H1 (cell line): ENCODE measurements around the gene SHROOM3. TPM values are rescaled to one million over a fixed set of nuclear protein-coding genes. Genes with fewer than 3 reads are reported as not detected.

Experiments used
- CTCF ChIA-PET: fragments of 300-600 bp; sonication (Branson Sonifier 250); formaldehyde crosslinking; loops from one replicate; lab custom pipeline; 2021; ENCODE audit not compliant: partially characterized antibody; lab: Charles Lee
- POLR2A ChIA-PET: fragments of 300-600 bp; sonication (Branson Sonifier 250); formaldehyde crosslinking; loops from one replicate; lab custom pipeline; 2021; ENCODE audit warnings: inconsistent platforms; ENCODE audit not compliant: partially characterized antibody; lab: Charles Lee
- DNase-seq, 2 experiments: peaks; one replicate each; pipeline versions ENCODE4 v3.0.0 to v3.0.0-alpha.2; 2010 to 2022; ENCODE audit warnings: low spot score in 2 of 2, low read depth in 1 of 2, mixed read lengths in 1 of 2
- FAIRE-seq: peaks from 2 replicates; lab custom pipeline; 2011; peaks lifted over from hg19 to GRCh38; lab: Jason Lieb, UNC
- H2AFZ ChIP-seq: 2 replicates; pipeline ENCODE4 v1.8.1; 2012; ENCODE audit warnings: low read length, inconsistent platforms
- H2AK5ac ChIP-seq: 2 replicates; pipeline ENCODE4 v1.6.1; 2013; ENCODE audit warnings: low read depth, low read length
- H2BK120ac ChIP-seq: replicated peaks from 2 replicates; pipeline ENCODE3; 2013; ENCODE audit warnings: low read depth, low read length, inconsistent platforms
- H2BK12ac ChIP-seq: 2 replicates; pipeline ENCODE4 v1.6.1; 2013; ENCODE audit warnings: low read depth, low read length
- H2BK15ac ChIP-seq: 2 replicates; pipeline ENCODE4 v1.6.1; 2013; ENCODE audit warnings: low read length
- H2BK20ac ChIP-seq: 2 replicates; pipeline ENCODE4 v1.6.1; 2013; ENCODE audit warnings: low read length
- H2BK5ac ChIP-seq: 2 replicates; pipeline ENCODE4 v1.6.1; 2013; ENCODE audit warnings: low read depth, low read length
- H3K14ac ChIP-seq: 2 replicates; pipeline ENCODE4 v1.6.1; 2013; ENCODE audit warnings: inconsistent platforms; ENCODE audit not compliant: insufficient read length
- H3K18ac ChIP-seq: 2 replicates; pipeline ENCODE4 v1.6.1; 2013; ENCODE audit warnings: low read length; ENCODE audit errors: extremely low read depth
- H3K23ac ChIP-seq: 2 replicates; pipeline ENCODE4 v1.6.1; 2013; ENCODE audit warnings: inconsistent platforms; ENCODE audit not compliant: insufficient read length
- H3K23me2 ChIP-seq: 2 replicates; pipeline ENCODE4 v1.6.1; 2013; ENCODE audit warnings: low read depth, low read length
- H3K27ac ChIP-seq: 2 replicates; pipeline ENCODE4 v1.6.1; 2011; ENCODE audit warnings: low read depth, low read length, inconsistent platforms
- H3K27me3 ChIP-seq, 4 experiments: replicated peaks in 1 of 4; 1 replicate in 1 of 4; 2 replicates in 3 of 4; pipeline versions ENCODE4 v1.6.1 to v1.8.1; 2011 to 2013; ENCODE audit warnings: low read length in 3 of 4, mild to moderate bottlenecking in 3 of 4, inconsistent platforms in 2 of 4, mixed read lengths in 2 of 4, moderate library complexity in 1 of 4; ENCODE audit not compliant: control insufficient read depth in 3 of 4, insufficient read depth in 3 of 4; ENCODE audit errors: extremely low read depth in 1 of 4
- H3K36me3 ChIP-seq, 4 experiments: 2 replicates each; pipeline versions ENCODE4 v1.6.1 to v1.8.1; 2011 to 2013; ENCODE audit warnings: mild to moderate bottlenecking in 4 of 4, low read length in 3 of 4, moderate library complexity in 2 of 4, control low read depth in 1 of 4, inconsistent platforms in 1 of 4; ENCODE audit not compliant: insufficient read depth in 4 of 4, control insufficient read depth in 2 of 4
- H3K4ac ChIP-seq: replicated peaks from 2 replicates; pipeline ENCODE3; 2013; ENCODE audit warnings: low read length, low read depth, mixed read lengths, inconsistent platforms; ENCODE audit not compliant: insufficient read length
- H3K4me1 ChIP-seq, 4 experiments: replicated peaks in 1 of 4; 1 replicate in 1 of 4; 2 replicates in 3 of 4; pipeline versions ENCODE4 v1.6.1 to v1.8.1; 2011 to 2013; ENCODE audit warnings: low read length in 3 of 4, inconsistent platforms in 2 of 4, mixed read lengths in 1 of 4; ENCODE audit not compliant: insufficient read depth in 4 of 4, control insufficient read depth in 3 of 4
- H3K4me2 ChIP-seq, 2 experiments: 2 replicates each; pipeline versions ENCODE4 v1.6.1 to v1.8.1; 2011 to 2013; ENCODE audit warnings: low read depth in 2 of 2, low read length in 2 of 2, control low read depth in 1 of 2, inconsistent platforms in 1 of 2, mild to moderate bottlenecking in 1 of 2; ENCODE audit not compliant: insufficient read depth in 1 of 2
- H3K4me3 ChIP-seq, 4 experiments: fragments of 200-600, 300-600 bp in 1 of 4; sonication (generic), shearing (Covaris generic), sonication (Bioruptor Twin) in 1 of 4; 2 replicates each; pipeline versions ENCODE4 v1.5.1 to v1.8.1; 2011 to 2016; ENCODE audit warnings: low read length in 4 of 4, low read depth in 3 of 4, control low read depth in 2 of 4, inconsistent platforms in 2 of 4, mild to moderate bottlenecking in 2 of 4, mixed read lengths in 1 of 4, moderate library complexity in 1 of 4; ENCODE audit not compliant: insufficient read depth in 2 of 4; ENCODE audit errors: extremely low read depth in 1 of 4
- H3K56ac ChIP-seq: replicated peaks from 2 replicates; pipeline ENCODE3; 2013; ENCODE audit warnings: low read depth, mild to moderate bottlenecking, mixed read lengths, low read length, inconsistent platforms; ENCODE audit not compliant: insufficient read length
- H3K79me1 ChIP-seq: 2 replicates; pipeline ENCODE4 v1.6.1; 2013; ENCODE audit warnings: low read depth, low read length, control low read depth
- H3K79me2 ChIP-seq, 2 experiments: 2 replicates each; pipeline versions ENCODE4 v1.6.1 to v1.8.1; 2012 to 2013; ENCODE audit warnings: low read length in 2 of 2, mild to moderate bottlenecking in 2 of 2, inconsistent platforms in 1 of 2; ENCODE audit not compliant: insufficient read depth in 2 of 2, control insufficient read depth in 1 of 2
- H3K9ac ChIP-seq, 4 experiments: replicated peaks in 1 of 4; 1 replicate in 1 of 4; 2 replicates in 3 of 4; pipeline versions ENCODE4 v1.6.1 to v1.8.1; 2011 to 2013; ENCODE audit warnings: low read depth in 3 of 4, low read length in 3 of 4, control low read depth in 2 of 4, mild to moderate bottlenecking in 2 of 4, moderate library complexity in 2 of 4, inconsistent platforms in 1 of 4; ENCODE audit errors: extremely low read depth in 1 of 4
- H3K9me3 ChIP-seq, 2 experiments: 2 replicates each; pipeline versions ENCODE4 v1.6.1 to v1.8.1; 2012 to 2013; ENCODE audit warnings: mild to moderate bottlenecking in 2 of 2, moderate library complexity in 2 of 2, control low read depth in 1 of 2, inconsistent platforms in 1 of 2, low read depth in 1 of 2, low read length in 1 of 2, mixed read lengths in 1 of 2; ENCODE audit not compliant: insufficient read depth in 2 of 2
- H4K20me1 ChIP-seq, 2 experiments: replicated peaks in 1 of 2; 2 replicates each; pipeline versions ENCODE3 to v1.8.1; 2011 to 2013; ENCODE audit warnings: inconsistent platforms in 2 of 2, low read length in 2 of 2, mild to moderate bottlenecking in 1 of 2; ENCODE audit not compliant: insufficient read depth in 2 of 2, control insufficient read depth in 1 of 2
- H4K5ac ChIP-seq: 2 replicates; pipeline ENCODE4 v1.6.1; 2013; ENCODE audit warnings: low read length, low read depth, mixed read lengths, inconsistent platforms; ENCODE audit not compliant: insufficient read length
- H4K8ac ChIP-seq: 2 replicates; pipeline ENCODE4 v1.8.0; 2013; ENCODE audit warnings: mild to moderate bottlenecking, moderate library complexity, low read length, inconsistent platforms; ENCODE audit not compliant: insufficient read depth; ENCODE audit errors: extremely low read depth
- H4K91ac ChIP-seq: replicated peaks from 2 replicates; pipeline ENCODE3; 2013; ENCODE audit warnings: low read length, mixed read lengths, inconsistent platforms; ENCODE audit not compliant: insufficient read length
- CHD2 ChIP-seq: IDR thresholded peaks from 2 replicates; pipeline ENCODE4 v1.6.1; 2012; ENCODE audit warnings: low read length, improper control_type of control experiment
- EGR1 ChIP-seq: IDR thresholded peaks from 2 replicates; pipeline ENCODE4 v1.6.1; 2011; ENCODE audit warnings: low read depth, low read length, borderline replicate concordance
- EZH2 ChIP-seq: fragments of 200-600 bp; sonication (generic); IDR thresholded peaks from 2 replicates; pipeline ENCODE4 v1.7.1; 2012; ENCODE audit warnings: low read depth, mild to moderate bottlenecking, moderate library complexity, low read length, inconsistent platforms; ENCODE audit not compliant: severe bottlenecking
- MAFK ChIP-seq: IDR thresholded peaks from 2 replicates; pipeline ENCODE4 v1.6.1; 2012; ENCODE audit warnings: low read depth, mild to moderate bottlenecking, improper control_type of control experiment, low read length
- POU5F1 ChIP-seq: IDR thresholded peaks from 2 replicates; pipeline ENCODE4 v1.6.1; 2011; ENCODE audit warnings: low read depth, mild to moderate bottlenecking, low read length, moderate library complexity
- YY1 ChIP-seq: IDR thresholded peaks from 2 replicates; pipeline ENCODE4 v1.6.1; 2011; ENCODE audit warnings: low read depth, mild to moderate bottlenecking, low read length
- ZNF274 ChIP-seq: IDR thresholded peaks from 2 replicates; pipeline ENCODE4 v1.7.0; 2012; ENCODE audit warnings: low read length, borderline replicate concordance; ENCODE audit errors: extremely low read depth
- WGBS, 2 experiments: shearing (Covaris generic) in 1 of 2; methylation state at CpG; one replicate each; pipeline versions ENCODE4 v1.1.6 to v1.1.7; 2013 to 2015; ENCODE audit warnings: low lambda C conversion rate in 2 of 2, mixed read lengths in 2 of 2, inconsistent platforms in 1 of 2, low coverage in 1 of 2, missing lambda C conversion rate in 1 of 2; ENCODE audit not compliant: insufficient replicate concordance in 2 of 2, insufficient coverage in 1 of 2, insufficient read length in 1 of 2; ENCODE audit errors: extremely low coverage in 1 of 2, missing lambda C conversion rate in 1 of 2; 5-methylcytosine and 5-hydroxymethylcytosine counted together
- polyA plus RNA-seq, 7 experiments: library from polyadenylated mRNA; depleted of rRNA in 3 of 7; stranded (reverse) in 5 of 7; unstranded in 2 of 7; fragments of >200 nt in 5 of 7; fragments of 200-250 nt in 2 of 7; gene quantifications; 1 replicate in 5 of 7; 2 replicates in 1 of 7; 4 replicates in 1 of 7; pipeline versions ENCODE4 v1.2.1 to v1.2.3, GENCODE V29; 2011 to 2013; ENCODE audit warnings: missing spikeins in 2 of 7, mixed read lengths in 2 of 7
- total RNA-seq: library from RNA; stranded (reverse); fragmentation: NEBNext Ultra II Directional; extraction: Animal tissue kit (Norgen Biotek cat#: 25700); gene quantifications from 2 replicates; pipeline ENCODE4 v1.2.1, GENCODE V29; 2021

The SHROOM3 gene
- total and polyA plus RNA-seq, 2 of the 8 experiments (the other 6 are each of a cell fraction or from before 2014, with no cell fraction given) = 15.8 to 34.0 TPM

- Histone ChIP-seq H2BK5ac (no peak overlapping the region), H3K56ac (no peak overlapping the region), H3K23me2 (no peaks in the 10 kb centered on the region), H3K79me1 (no peaks in the 10 kb centered on the region), H3K4me2 (no peak overlapping the region), H3K4me1 (peaks cover 2 to 10% (median 4%) of the 10 kb centered on the region in 4 experiments; a peak in 6 of 7 replicates), H3K36me3 (no peaks in the 10 kb centered on the region), H2BK12ac (no peak overlapping the region), H2BK15ac (no peak overlapping the region), H2AFZ (no peak overlapping the region), H3K27me3 (no peaks in the 10 kb centered on the region), H4K5ac (no peak overlapping the region), H4K8ac (no peak overlapping the region), H3K18ac (no peak overlapping the region), H2AK5ac (no peak overlapping the region), H4K20me1 (no peaks in the 10 kb centered on the region), H3K14ac (no peak overlapping the region), H3K4me3 (no peak overlapping the region), H3K23ac (no peak overlapping the region), H3K9ac (no peak overlapping the region), H2BK20ac (no peak overlapping the region), H3K27ac (no peak overlapping the region), H3K79me2 (no peaks in the 10 kb centered on the region), H4K91ac (no peak overlapping the region), H3K9me3 (no peaks in the 10 kb centered on the region), H3K4ac (no peak overlapping the region), H2BK120ac (no peak overlapping the region)
- DNase-seq (no peak), FAIRE-seq (no peak)
- CTCF ChIA-PET = interaction anchor here (0.6 to 2.8 kb wide), 6 partner anchors 11 to 47 kb away, joined by 3 to 7 read pairs (median 4); no protein-coding TSS in a partner anchor
- TF ChIP-seq EGR1 (no peak), EZH2 (no peak), YY1 (no peak), MAFK (no peak), ZNF274 (no peak), CHD2 (no peak), POU5F1 (no peak)
- POLR2A ChIA-PET = interaction anchor here (0.6 to 1.0 kb wide), 2 partner anchors 47 to 109 kb away, joined by 3 read pairs; no protein-coding TSS in a partner anchor
- 90% methylated on average over 4 of the region's 4 CpGs; no CpG with 5 or more reads in 1 of the 2 experiments for WGBS, 2 experiments
These were observed 206.3 kb downstream of the SHROOM3 start for GRCh38 chr4:76641351-76641750.
